Measurements from ENCODE around the gene ITIH5. TPM values are rescaled to one million over a fixed set of nuclear protein-coding genes. Genes with fewer than 3 reads are reported as not detected.

ITIH5 gene
- total and polyA plus RNA-seq, 2 of the 13 experiments (the other 11 are each of a cell fraction or from before 2014, with no cell fraction given), result 4.7 to 8.9 TPM

GRCh38 chr10:7532723-7533498 is 133.9 kb downstream of the ITIH5 start (continued):
- no peak for TF ChIP-seq FOXA1 (IDR thresholded peaks at IDR 0.05)
- no peak; the same call in 1 of the 2 replicates for TF ChIP-seq FOXA1 (CRISPR knock-in tag; IDR thresholded peaks at IDR 0.05)
- TF ChIP-seq KMT2A (CRISPR knock-in tag; IDR thresholded peaks at IDR 0.05), result no peak
- no peak for TF ChIP-seq HMGXB4 (CRISPR knock-in tag; IDR thresholded peaks at IDR 0.05; ENCODE audit: borderline replicate concordance in 1 of 2, low read depth in 1 of 2)
- TF ChIP-seq RXRB (CRISPR knock-in tag; IDR thresholded peaks at IDR 0.05; ENCODE audit: borderline replicate concordance), result peak; percentile 9; the same call in 1 of the 2 replicates

- intact Hi-C loops (cut with micrococcal nuclease; ENCODE audit: unreplicated experiment) (loop anchor here (1.0 to 5.0 kb wide), 2 partner anchors 138 to 158 kb away; partner anchors contain the start of gene ITIH5), in situ Hi-C loops (cut with HindIII; ENCODE audit: extremely low pct_ligation_motif_present, low pct_unique_long_range_greater_than_20kb) (loop anchor here (5.0 kb wide), 2 partner anchors 158 to 1773 kb away; no protein-coding TSS in a partner anchor)
- H3K4me2 ChIP-seq (ENCODE audit: low read depth, low read length), result no peak overlapping the region
- peaks cover 0 to 9% of the 10 kb centered on the region in 2 experiments; a peak in 1 of 5 replicates for H3K27me3 ChIP-seq (ENCODE audit: control insufficient read depth in 1 of 2, insufficient read depth in 2 of 2, low read length in 2 of 2)
- H3K27ac ChIP-seq (ENCODE audit: extremely low read length, insufficient read depth, low read length), result no peak overlapping the region
- TF ChIP-seq SMC3 (IDR thresholded peaks at IDR 0.05; ENCODE audit: low read length) (peak; percentile 82), DR1 (CRISPR knock-in tag; IDR thresholded peaks at IDR 0.05) (no peak), RAD21 (CRISPR knock-in tag; IDR thresholded peaks at IDR 0.05) (peak; percentile 75), NR2F2 (IDR thresholded peaks at IDR 0.05; ENCODE audit: borderline replicate concordance, low read depth) (no peak), ZNF777 (CRISPR knock-in tag; IDR thresholded peaks at IDR 0.05) (no peak), STAG1 (CRISPR knock-in tag; IDR thresholded peaks at IDR 0.05) (peak; percentile 81), MIXL1 (CRISPR knock-in tag; IDR thresholded peaks at IDR 0.05) (peak; percentile 56; the same call in 1 of the 2 replicates), ZNF770 (CRISPR knock-in tag; IDR thresholded peaks at IDR 0.05) (0 out of 2 replicates have a peak, but pooled peaks have one; percentile 21), HNRNPK (IDR thresholded peaks at IDR 0.05; ENCODE audit: low read depth, low read length, poor library complexity, severe bottlenecking) (peak; percentile 24), CTCF (CRISPR knock-in tag; IDR thresholded peaks at IDR 0.05) (peak; percentile 77)
- 22% methylated on average over 7 of the region's 7 CpGs for WGBS (ENCODE audit: low lambda C conversion rate)
- H3K79me2 ChIP-seq (ENCODE audit: insufficient read depth, low read length), result no peaks in the 10 kb centered on the region
- no TSS peak for BruUV-seq (replicated peaks)
- FAIRE-seq (peak; percentile 74), DNase-seq (ENCODE audit: low spot score) (peak; percentile 41), ATAC-seq (peak; percentile 57)
- no peaks in the 10 kb centered on the region for H3K36me3 ChIP-seq (replicated peaks in 1 of 2; ENCODE audit: control insufficient read depth in 1 of 2, insufficient read depth in 2 of 2, low read length in 2 of 2)
- no peaks in the 10 kb centered on the region for H3K9me3 ChIP-seq (ENCODE audit: low read length)
- POLR2A ChIA-PET, result interaction anchor here (1.0 to 1.4 kb wide), 4 partner anchors 12 to 176 kb away, joined by 4 to 8 read pairs (median 4); no protein-coding TSS in a partner anchor
- H3K4me1 ChIP-seq (ENCODE audit: insufficient read depth, low read length), result peaks cover 28% of the 10 kb centered on the region
- CTCF ChIA-PET (ENCODE audit: low intra/inter-chr PET ratio, low total read pairs), result interaction anchor here (1.4 to 1.8 kb wide), 2 partner anchors 12 to 158 kb away, joined by 3 to 9 read pairs; no protein-coding TSS in a partner anchor
- no peak overlapping the region for H3K4me3 ChIP-seq (replicated peaks in 1 of 3; ENCODE audit: insufficient read depth in 1 of 3, low read depth in 2 of 3, low read length in 3 of 3)
- H3K9ac ChIP-seq (ENCODE audit: insufficient read depth, low read depth, low read length), result no peak overlapping the region
- no peaks in the 10 kb centered on the region for H4K20me1 ChIP-seq (ENCODE audit: insufficient read depth, low read length)
- H2AFZ ChIP-seq (ENCODE audit: low read length), result no peak overlapping the region
These were observed 137.1 kb downstream of the ITIH5 start for GRCh38 chr10:7529638-7530037.
